Mesodermal cell (in vitro differentiated cells): ENCODE data around the gene CEND1.

ENCODE experiments used
- H3K27ac ChIP-seq: 2 replicates; pipeline ENCODE4 v1.7.0; 2013; ENCODE audit warnings: mild to moderate bottlenecking, low read depth, low read length, moderate library complexity; ENCODE audit not compliant: severe bottlenecking
- H3K36me3 ChIP-seq: 2 replicates; pipeline ENCODE4 v1.7.1; 2013; ENCODE audit warnings: mild to moderate bottlenecking, low read length, moderate library complexity; ENCODE audit not compliant: control insufficient read depth, insufficient read depth
- H3K4me1 ChIP-seq: one replicate; pipeline ENCODE4 v1.7.1; 2013; ENCODE audit warnings: mild to moderate bottlenecking, low read length; ENCODE audit not compliant: insufficient read depth, control insufficient read depth, poor library complexity, severe bottlenecking
- H3K4me3 ChIP-seq: 2 replicates; pipeline ENCODE4 v1.7.0; 2013; ENCODE audit warnings: low read length, control low read depth, mild to moderate bottlenecking; ENCODE audit not compliant: insufficient read depth, poor library complexity, severe bottlenecking; ENCODE audit errors: extremely low read depth
- H3K9me3 ChIP-seq: 2 replicates; pipeline ENCODE4 v1.7.1; 2013; ENCODE audit warnings: mild to moderate bottlenecking, low read length, moderate library complexity; ENCODE audit not compliant: control insufficient read depth
- WGBS, 2 experiments: methylation state at CpG; one replicate each; pipeline ENCODE4 v1.1.5; 2013; ENCODE audit warnings: missing lambda C conversion rate in 2 of 2; ENCODE audit not compliant: insufficient coverage in 2 of 2; 5-methylcytosine and 5-hydroxymethylcytosine counted together

Gene CEND1

DNA sequence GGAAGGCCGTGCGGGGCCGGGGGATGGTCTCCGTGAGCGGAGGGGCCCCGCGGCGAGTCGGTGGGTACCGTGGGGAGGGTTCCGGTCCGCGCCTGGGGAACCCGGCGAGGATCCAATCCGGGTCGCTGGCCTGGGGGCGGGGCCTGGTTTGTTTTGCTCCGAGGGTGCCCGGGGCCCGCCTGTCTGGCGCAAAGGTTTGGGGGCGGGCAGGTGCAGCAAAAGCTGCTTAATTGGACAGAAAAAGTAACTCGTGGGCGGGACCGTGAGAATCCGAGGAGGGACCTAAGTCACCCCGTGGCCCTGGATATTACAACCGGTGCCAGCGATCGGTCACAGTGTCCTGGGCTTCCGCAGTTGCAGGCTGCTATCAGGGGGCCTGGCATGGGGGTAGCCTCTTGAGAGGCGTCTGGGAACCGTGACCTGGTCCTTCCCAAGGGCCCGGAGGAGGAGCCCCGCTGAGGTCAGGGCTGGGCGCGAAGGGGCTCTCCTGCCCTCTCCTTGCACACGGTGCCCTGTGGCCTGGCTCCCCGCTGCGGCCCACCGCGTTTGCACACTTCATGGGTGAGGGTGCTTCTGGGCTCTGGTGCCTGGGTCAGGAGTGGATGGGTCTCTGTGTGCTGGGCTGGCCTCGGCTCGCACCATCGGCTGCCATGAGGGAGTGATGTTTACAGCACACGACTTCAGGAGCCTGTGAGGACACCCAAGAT, 30.2 kb upstream of the CEND1 start:
- 10 to 12% methylated on average over 42 to 44 of the region's 47 CpGs for WGBS, 2 experiments
- Histone ChIP-seq H3K4me3 (peak overlapping the region; percentile 71), H3K36me3 (peaks cover 31% of the 10 kb centered on the region), H3K27ac (peak overlapping the region; percentile 36), H3K4me1 (peaks cover 11% of the 10 kb centered on the region), H3K9me3 (no peaks in the 10 kb centered on the region)

DNA sequence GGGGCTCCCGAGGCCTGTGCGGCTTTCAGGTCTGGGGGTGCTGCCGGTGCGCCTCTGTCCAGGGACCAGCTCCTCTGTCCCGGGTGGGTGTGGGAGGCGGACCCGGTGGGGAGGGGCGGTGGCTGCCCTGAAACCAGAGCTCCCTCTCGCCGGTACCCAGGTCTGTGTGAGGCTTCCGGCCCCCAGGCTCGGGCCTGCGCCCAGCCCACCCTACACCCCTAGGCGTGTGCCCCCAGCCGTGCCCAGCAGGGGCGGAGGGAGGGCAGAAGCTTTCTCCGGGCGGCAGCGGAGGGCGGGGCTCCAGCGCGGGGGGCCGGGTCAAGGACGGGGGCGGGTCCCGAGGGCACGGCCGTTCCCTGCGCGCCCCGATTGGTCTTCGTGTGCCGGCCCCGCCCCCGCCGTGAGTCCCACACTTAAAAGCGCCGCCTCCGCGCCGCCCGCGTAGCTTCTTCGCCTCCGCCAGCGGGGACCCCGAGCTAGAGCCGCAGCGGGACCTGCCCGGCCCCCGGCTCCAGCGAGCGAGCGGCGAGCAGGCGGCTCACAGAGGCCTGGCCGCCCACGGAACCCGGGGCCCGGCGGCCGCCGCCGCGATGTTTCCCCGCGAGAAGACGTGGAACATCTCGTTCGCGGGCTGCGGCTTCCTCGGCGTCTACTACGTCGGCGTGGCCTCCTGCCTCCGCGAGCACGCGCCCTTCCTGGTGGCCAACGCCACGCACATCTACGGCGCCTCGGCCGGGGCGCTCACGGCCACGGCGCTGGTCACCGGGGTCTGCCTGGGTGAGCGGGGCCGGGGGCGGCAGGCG, 29.4 kb upstream of the CEND1 start:
- H3K27ac ChIP-seq = peak overlapping the region; percentile 36
- no peaks in the 10 kb centered on the region for H3K9me3 ChIP-seq
- WGBS, 2 experiments = 3 to 5% methylated on average over 63 to 78 of the region's 96 CpGs
- peaks cover 11% of the 10 kb centered on the region for H3K4me1 ChIP-seq
- H3K4me3 ChIP-seq = peak overlapping the region; percentile 71
- peaks cover 27% of the 10 kb centered on the region for H3K36me3 ChIP-seq

DNA sequence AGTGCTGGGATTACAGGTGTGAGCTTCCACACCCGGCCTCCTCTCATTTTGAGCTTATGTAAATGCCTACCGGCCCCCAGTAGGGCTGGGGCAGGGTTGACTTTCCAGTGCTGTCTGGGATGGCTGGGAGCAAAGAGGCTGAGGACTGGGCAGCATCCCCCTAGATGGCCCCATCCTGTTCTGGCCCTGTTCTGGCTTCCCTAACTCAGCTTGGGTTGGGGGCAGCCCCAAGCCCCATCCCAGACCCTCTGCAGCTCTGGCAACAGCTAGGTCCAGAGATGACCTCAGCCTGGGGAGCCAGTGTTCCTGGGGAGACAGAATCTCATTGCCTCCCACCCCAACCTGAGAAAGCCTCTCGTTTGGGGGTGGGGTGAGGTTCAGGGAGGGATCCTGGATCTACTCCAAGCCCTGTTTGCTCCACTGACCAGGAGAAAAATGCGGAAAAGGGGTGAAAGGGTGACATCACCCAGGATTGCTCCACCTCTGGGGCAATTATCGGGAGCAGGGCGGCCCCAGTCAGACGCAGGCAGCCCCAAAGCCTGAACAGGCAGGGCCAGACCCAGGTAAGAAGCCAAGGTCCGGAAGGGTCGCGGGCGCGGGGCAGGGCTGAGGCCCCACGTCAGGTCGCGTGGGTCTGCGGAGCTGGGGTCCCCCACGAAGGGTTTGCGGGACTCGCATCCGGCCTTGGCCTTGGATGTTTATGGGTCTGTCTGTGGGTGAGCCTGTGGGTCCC, 28.7 kb upstream of the CEND1 start, which contains the start of gene PNPLA2:
Gene PNPLA2 (plus strand): TSS at position 519 of the 733 bp plus-strand sequence. CDS start 805 bp downstream, outside the sequence.
- Histone ChIP-seq H3K4me3 (peak within 1 kb of the TSS; percentile 71), H3K9me3 (no peaks in the 10 kb centered on the region), H3K36me3 (peaks cover 26% of the 10 kb centered on the region), H3K27ac (peak within 1 kb of the TSS; percentile 36), H3K4me1 (peaks cover 11% of the 10 kb centered on the region)
- 67 to 79% methylated on average over 19 to 20 of the region's 20 CpGs for WGBS, 2 experiments

DNA sequence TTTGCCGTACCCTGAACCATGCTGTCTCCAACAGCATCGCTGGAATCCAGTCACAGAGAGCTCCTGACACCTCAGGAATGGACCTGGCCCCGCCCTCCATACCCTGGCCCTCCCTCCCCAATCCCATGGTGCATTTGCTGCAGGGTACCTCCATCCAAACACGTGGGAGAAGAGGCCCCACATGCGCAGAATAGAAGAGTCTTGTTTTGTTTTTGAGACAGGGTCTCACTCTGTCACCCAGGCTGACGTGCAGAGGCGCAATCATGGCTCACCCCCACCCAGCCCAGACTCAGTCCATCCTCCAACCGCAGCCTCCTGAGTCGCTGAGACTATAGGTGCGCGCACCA, 26.5 kb upstream of the CEND1 start:
- 69 to 71% methylated on average over 5 to 6 of the region's 11 CpGs for WGBS, 2 experiments

DNA sequence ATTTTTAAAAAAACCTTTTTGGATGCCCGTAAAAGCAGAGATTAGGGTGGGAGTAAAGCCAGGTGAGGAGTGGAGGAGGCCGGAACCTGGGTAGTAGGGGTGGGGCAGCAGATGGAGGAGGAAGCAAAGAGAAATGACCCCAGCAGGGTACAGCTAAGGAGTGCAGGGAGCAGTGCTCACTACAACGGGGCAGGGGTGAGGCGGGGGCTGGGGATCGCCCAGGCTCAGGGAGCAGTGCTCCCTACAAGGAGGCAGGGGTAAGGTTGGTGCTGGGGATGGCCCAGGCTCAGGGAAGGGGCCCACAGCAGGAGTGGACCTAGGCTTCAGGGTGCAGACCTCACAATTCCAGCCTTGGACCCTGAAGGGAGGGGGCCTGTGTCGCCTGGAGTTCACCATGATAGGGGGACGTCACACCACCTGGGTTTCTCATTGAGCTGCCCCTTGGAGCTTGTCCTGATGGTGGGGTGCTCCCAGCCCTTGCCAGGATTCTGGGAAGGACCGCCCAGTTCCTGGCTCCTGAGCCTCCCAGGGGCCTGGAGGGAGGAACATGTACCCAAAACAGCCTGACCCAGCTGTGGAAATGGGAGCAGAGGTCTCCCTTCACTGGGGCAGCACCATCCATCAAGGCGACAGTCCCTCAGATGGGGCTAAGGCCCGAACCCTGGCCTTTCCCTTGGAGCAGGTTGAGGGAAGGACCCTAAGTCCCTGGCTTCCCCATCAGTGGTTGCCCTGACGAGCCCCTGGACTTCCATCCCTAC, 26.0 kb upstream of the CEND1 start:
- Histone ChIP-seq H3K36me3 (peaks cover 40% of the 10 kb centered on the region), H3K4me3 (no peak overlapping the region), H3K27ac (no peak overlapping the region), H3K4me1 (peaks cover 15% of the 10 kb centered on the region), H3K9me3 (no peaks in the 10 kb centered on the region)
- 92 to 93% methylated on average over 7 to 10 of the region's 11 CpGs for WGBS, 2 experiments

More for the DNA sequence above, 26.5 kb upstream of the CEND1 start:
- H3K4me1 ChIP-seq = peaks cover 12% of the 10 kb centered on the region
- H3K36me3 ChIP-seq = peaks cover 36% of the 10 kb centered on the region
- H3K4me3 ChIP-seq = no peak overlapping the region
- no peaks in the 10 kb centered on the region for H3K9me3 ChIP-seq
- H3K27ac ChIP-seq = no peak overlapping the region

DNA sequence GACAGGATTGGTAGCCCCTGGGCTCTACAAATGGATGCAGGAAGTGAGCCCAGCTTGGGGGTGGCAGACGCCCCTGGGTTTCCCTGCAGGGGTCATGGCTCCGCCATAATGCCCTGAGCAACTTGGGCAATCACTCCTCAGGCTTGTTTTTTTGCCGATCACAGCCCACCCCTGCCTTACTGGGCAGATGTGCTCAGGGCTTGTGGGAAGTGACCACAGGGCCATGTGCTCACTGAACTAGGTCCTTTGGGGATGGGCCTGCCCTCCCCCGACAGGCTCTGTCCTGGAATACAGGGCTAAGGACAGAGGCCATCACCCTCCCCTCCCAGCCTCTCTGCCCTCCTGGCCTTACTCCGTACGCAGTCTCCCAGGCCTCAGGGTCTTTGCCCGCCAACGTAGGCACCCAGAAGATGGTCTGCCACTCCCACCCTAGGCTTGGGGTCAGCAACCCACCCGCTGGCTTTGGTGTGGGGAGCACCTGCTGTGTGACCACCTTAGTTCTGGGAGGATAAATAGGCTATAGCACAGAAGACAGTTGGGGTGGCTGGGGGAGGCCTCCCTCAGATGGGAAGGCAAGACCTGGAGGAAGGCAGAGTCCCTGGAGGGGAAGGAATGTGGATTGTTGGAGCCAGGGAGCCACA, 23.7 kb upstream of the CEND1 start:
- Histone ChIP-seq H3K36me3 (peaks cover 43% of the 10 kb centered on the region), H3K4me1 (peaks cover 6% of the 10 kb centered on the region), H3K4me3 (no peak overlapping the region), H3K27ac (no peak overlapping the region), H3K9me3 (no peaks in the 10 kb centered on the region)
- WGBS, 2 experiments = 95 to 100% methylated on average over 4 to 7 of the region's 9 CpGs

DNA sequence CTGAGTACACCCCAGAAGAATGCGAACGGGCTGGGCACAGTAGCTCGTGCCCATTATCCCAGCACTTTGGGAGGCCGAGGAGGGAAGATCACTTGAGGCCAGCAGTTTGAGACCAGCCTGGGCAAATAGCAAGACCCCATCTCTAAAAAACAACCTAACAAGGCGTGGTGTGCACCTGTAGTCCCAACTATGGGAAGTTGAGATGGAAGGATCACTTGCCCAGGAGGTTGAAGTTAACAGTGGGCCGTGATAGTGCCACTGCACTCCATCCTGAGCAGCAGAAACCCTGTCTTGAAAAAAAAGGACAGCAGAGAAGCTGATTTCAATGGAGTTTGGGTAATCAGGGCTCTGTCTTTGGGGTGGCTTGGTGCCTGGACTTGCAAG, 23.2 kb upstream of the CEND1 start:
- no peak overlapping the region for H3K27ac ChIP-seq
- whole genome bisulfite sequencing, 2 experiments = 95 to 98% methylated on average over 4 to 6 of the region's 6 CpGs
- H3K4me3 ChIP-seq = no peak overlapping the region
- peaks cover 43% of the 10 kb centered on the region for H3K36me3 ChIP-seq
- H3K9me3 ChIP-seq = no peaks in the 10 kb centered on the region
- peaks cover 6% of the 10 kb centered on the region for H3K4me1 ChIP-seq

DNA sequence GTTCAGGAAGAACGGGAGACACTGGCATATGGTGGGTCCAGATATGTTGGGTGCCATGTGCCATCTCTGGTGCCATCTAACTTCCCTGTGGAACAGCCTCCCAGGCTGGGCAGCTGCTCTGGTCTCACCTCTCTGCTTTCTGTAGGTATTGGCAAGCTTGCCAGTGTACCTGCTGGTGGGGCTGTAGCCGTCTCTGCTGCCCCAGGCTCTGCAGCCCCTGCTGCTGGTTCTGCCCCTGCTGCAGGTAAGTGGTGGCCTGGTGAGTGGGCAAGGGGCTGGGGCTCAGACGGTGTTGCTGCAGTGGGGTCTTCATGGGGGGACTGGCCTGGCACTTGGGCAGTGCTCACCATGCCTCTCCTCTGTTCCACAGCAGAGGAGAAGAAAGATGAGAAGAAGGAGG, 22.5 kb upstream of the CEND1 start:
- no peaks in the 10 kb centered on the region for H3K9me3 ChIP-seq
- no peak overlapping the region for H3K27ac ChIP-seq
- H3K4me1 ChIP-seq = peaks cover 6% of the 10 kb centered on the region
- H3K36me3 ChIP-seq = peaks cover 43% of the 10 kb centered on the region
- 93 to 100% methylated on average over 2 to 3 of the region's 3 CpGs for WGBS, 2 experiments
- H3K4me3 ChIP-seq = no peak overlapping the region

DNA sequence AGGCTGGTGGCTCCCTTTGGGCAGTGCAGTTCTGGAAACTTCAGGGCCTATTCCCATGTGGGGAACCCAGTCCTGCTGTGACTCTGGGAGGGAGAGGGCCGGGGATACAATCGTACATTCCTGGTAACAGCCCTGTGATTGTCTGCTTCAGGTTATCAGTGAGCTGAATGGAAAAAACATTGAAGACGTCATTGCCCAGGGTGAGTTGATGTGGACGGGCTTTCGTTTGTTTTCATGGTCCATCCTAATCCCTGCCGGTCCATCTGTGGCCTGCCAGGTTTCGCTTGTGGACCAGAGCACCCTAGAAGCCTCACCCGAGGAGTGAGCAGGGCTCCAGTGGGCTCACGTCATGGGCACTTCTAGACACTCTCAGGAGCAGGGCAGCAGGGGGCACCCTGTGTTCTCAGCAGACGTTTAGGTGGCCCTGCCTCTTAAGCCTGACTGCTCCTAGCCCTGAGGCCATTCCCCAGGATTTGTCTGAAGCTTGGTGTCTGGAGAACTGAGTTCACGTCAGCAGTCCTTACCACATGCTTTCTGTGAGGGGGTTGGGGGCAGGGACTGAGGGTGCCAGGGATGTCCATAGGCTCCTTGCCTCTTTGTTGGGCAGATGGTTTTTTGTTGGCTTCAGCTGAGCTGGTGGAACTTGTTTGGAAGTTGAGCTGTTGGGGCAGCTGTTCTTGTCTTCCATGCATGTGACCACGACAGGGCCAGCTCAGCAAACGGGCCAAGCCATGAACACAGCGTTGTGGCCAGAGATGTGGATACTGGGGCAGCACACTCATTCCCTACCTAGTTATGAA, 21.8 kb upstream of the CEND1 start:
- no peaks in the 10 kb centered on the region for H3K9me3 ChIP-seq
- peak overlapping the region; percentile 97 for H3K4me3 ChIP-seq
- no peak overlapping the region for H3K27ac ChIP-seq
- H3K36me3 ChIP-seq = peaks cover 43% of the 10 kb centered on the region
- H3K4me1 ChIP-seq = peaks cover 6% of the 10 kb centered on the region
- 96% methylated on average over 14 of the region's 14 CpGs for WGBS, 2 experiments
